Activated T-cell treated with anti-CD3 and anti-CD28 coated beads for 4 hours (primary cell): ENCODE data around the gene BRWD1.
"Not testable (repeated sequence)": the region's sequence is repeated elsewhere in the genome, so short reads cannot be mapped to it uniquely, and the experiment has no call there.

Experiments
- DNase-seq: peaks from one replicate; pipeline ENCODE4 v3.0.0-alpha.2; 2020

The BRWD1 gene

GRCh38 chr21:39281207-39281606 is 32.2 kb downstream of the BRWD1 start:
- DNase-seq = no peak

- DNase-seq = no peak
Measured at GRCh38 chr21:39269620-39270019, 43.8 kb downstream of the BRWD1 start.

- DNase-seq = no peak
Measured at GRCh38 chr21:39265603-39266002, 47.8 kb downstream of the BRWD1 start.

- no peak for DNase-seq
Measured at GRCh38 chr21:39263372-39263771, 50.1 kb downstream of the BRWD1 start.

- no peak for DNase-seq
Measured at GRCh38 chr21:39258207-39258606, 55.2 kb downstream of the BRWD1 start.

GRCh38 chr21:39251326-39251725 is 62.1 kb downstream of the BRWD1 start:
- no peak for DNase-seq

- no peak for DNase-seq
Measured at GRCh38 chr21:39238275-39238674, 75.2 kb downstream of the BRWD1 start.

GRCh38 chr21:39232861-39233291 is 80.6 kb downstream of the BRWD1 start:
- no peak for DNase-seq

GRCh38 chr21:39224930-39225329 is 88.5 kb downstream of the BRWD1 start:
- DNase-seq = no peak

GRCh38 chr21:39221997-39222486 is 91.4 kb downstream of the BRWD1 start:
- DNase-seq = no peak

GRCh38 chr21:39221282-39221996 is 92.0 kb downstream of the BRWD1 start:
- no peak for DNase-seq

GRCh38 chr21:39220875-39221274 is 92.6 kb downstream of the BRWD1 start:
- DNase-seq = not testable (repeated sequence)

GRCh38 chr21:39220150-39220549 is 93.3 kb downstream of the BRWD1 start:
- no peak for DNase-seq

- DNase-seq = no peak
Measured at GRCh38 chr21:39218082-39218409, 95.4 kb downstream of the BRWD1 start.

GRCh38 chr21:39217356-39218081 is 95.9 kb downstream of the BRWD1 start:
- DNase-seq = no peak

GRCh38 chr21:39216290-39216689 is 97.1 kb downstream of the BRWD1 start:
- no peak for DNase-seq

- no peak for DNase-seq
Measured at GRCh38 chr21:39215078-39215477, 98.4 kb downstream of the BRWD1 start.

GRCh38 chr21:39209334-39209688 is 104.1 kb downstream of the BRWD1 start:
- DNase-seq = no peak

- DNase-seq = no peak
Measured at GRCh38 chr21:39208624-39209333, 104.7 kb downstream of the BRWD1 start.

GRCh38 chr21:39204134-39204533 is 109.3 kb downstream of the BRWD1 start:
- no peak for DNase-seq

- no peak for DNase-seq
Measured at GRCh38 chr21:39198800-39199199, 114.6 kb downstream of the BRWD1 start.

- no peak for DNase-seq
Measured at GRCh38 chr21:39197448-39198233, 115.8 kb downstream of the BRWD1 start.

- no peak for DNase-seq
Measured at GRCh38 chr21:39196838-39197237, 116.6 kb downstream of the BRWD1 start.
